ENCODE measurements around the gene RHBDD3.
A peak's percentile ranks its signal among the peaks of the same experiment; 100 is the strongest.
"Not testable (repeated sequence)": the region's sequence is repeated elsewhere in the genome, so short reads cannot be mapped to it uniquely, and the experiment has no call there.

Gene RHBDD3

DNA sequence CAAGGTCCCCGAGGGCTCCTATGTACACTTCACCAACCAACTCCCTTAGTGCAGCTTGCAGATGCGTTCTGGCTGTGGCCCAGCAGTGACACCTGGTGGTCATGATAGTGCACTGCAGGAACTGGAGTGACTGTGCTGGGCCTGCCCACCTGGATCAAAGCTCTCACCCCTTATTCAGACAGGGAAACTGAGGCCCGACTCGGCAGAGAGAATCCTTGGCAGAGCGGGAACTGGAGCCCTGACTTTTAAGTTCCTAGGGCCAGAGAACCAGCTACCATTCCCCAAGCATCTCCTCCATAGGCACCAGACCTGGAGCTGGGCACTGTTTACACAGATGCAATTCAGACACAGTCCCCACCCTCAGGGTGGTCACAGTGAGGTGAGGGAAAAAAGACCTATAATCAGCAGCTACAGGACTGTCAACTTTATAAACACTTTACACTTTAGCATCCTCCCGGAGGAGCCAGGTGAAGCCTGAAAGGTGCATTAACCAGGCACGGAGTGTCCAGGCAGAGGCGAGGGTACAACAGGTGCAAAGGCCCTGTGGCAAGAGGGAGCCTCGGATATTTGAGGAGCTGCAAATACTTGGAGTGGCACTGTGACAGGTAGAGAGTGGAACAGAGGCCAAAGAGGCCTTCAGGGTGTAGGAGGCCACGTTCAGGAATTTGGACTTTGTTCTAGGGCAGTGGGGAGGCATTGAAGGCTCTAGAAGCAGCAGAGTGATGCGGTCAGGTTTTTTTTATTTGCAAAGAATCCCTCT is 22.0 kb downstream of the RHBDD3 start:
- DNase-seq = peak; percentile 49

DNA sequence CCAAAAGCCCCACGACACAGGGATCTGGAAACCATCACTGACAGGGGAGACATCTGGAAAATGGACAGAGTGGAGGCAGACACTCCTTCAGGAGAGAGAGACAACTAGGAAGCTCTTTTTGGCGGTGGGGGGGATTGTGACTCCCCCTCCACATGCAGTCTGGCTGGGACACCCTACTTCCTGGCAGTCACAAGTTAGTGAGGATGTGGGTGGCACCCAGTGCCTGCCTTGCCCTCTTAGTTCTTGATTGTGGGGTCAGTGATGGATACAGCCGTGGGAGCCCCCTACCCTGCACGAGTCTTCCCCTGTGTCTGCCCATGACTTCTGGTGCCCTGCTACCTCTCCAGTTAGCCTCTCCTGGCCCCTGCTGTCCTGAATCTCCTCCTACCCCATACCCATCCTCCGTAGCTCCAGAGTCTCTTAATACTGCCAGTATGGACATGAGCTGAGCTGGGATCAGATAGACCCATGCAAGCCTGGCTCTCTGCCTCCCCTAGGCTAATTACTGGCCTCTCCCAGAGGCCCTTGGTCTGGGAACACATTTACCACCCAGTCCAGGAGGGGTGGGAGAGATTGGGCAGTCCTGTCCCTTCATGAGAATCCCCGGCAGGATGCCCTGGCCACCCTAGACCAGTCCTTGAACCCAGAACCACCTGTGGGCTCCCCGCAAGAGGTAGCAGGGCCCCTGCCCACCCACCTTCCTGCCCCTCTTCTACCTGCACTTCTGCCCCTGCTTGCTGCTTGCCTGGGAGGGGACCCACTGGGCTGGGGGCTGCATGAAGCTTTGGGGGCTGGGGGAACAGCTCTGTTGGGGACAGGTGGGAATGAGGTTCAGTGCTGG is 22.8 kb downstream of the RHBDD3 start:
- no peak for DNase-seq

DNA sequence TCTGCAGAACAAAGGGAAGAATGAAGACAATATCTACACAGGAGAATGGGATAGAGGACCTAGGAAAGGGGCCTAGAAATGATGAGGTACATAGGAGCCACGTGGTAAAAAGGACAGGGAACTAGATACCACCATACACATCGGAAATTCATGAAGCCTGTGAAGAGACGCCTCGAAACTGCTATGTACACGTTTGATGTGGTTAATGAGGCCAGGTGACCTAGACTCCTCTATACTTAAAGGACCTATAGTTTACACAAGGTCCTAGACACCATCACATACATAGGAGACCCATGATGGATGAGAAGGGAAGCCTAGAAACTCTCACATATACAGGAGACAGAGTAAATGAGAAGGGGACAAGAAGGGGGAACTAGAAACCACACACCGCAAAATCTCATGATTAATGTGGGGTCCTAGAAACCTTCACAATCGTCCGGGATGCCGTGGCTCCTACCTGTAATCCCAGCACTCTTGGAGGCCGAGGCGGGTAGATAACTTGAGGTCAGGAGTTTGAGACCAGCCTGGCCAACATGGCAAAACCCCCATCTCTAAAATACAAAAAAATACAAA is 23.8 kb downstream of the RHBDD3 start:
- no peak for DNase-seq

DNA sequence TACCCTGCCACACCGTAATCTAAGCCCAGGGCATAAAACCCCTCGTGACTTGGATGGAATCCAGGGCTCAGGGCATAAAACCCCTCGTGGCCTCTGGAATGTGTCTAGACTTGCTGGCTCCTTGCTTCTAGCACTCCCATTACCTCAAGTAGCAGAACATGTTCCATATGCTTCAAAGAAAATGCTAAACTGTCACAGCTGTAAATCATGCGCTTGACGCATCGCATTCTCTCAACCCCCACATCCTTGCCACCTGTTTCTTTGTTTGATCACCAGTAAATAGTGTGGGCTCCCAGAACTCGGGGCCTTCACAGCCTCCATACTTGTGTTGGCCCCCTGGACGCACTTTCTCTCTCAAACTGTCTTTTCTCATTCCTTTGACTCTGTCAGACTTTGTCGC is 27.3 kb downstream of the RHBDD3 start:
- DNase-seq = not testable (repeated sequence)

DNA sequence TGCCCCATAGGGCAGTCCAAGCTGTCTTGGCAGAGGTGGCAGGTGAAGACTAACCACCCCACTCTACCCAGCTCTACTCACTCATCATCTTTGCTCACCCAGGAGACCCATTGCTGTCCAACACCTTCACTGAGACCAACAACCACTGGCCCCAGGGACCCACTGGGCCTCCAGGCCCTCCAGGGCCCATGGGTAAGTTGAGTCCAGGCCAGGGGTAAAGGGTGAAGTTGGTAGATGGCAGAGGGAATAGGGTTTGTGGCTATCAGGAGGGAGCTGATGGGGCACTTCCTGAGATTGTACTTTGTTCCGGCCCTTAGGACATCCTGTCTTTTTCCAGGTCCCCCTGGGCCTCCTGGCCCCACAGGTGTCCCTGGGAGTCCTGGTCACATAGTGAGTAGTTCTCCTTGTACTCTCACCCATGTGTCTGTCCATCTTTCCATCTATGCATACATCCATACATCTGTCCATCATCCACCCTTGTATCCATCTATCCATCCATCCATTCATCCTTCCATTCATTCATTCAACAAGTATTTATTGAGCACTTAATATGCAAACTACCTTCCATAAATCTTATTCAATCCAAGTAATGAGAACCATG is 34.4 kb downstream of the RHBDD3 start:
- no peak for DNase-seq

DNA sequence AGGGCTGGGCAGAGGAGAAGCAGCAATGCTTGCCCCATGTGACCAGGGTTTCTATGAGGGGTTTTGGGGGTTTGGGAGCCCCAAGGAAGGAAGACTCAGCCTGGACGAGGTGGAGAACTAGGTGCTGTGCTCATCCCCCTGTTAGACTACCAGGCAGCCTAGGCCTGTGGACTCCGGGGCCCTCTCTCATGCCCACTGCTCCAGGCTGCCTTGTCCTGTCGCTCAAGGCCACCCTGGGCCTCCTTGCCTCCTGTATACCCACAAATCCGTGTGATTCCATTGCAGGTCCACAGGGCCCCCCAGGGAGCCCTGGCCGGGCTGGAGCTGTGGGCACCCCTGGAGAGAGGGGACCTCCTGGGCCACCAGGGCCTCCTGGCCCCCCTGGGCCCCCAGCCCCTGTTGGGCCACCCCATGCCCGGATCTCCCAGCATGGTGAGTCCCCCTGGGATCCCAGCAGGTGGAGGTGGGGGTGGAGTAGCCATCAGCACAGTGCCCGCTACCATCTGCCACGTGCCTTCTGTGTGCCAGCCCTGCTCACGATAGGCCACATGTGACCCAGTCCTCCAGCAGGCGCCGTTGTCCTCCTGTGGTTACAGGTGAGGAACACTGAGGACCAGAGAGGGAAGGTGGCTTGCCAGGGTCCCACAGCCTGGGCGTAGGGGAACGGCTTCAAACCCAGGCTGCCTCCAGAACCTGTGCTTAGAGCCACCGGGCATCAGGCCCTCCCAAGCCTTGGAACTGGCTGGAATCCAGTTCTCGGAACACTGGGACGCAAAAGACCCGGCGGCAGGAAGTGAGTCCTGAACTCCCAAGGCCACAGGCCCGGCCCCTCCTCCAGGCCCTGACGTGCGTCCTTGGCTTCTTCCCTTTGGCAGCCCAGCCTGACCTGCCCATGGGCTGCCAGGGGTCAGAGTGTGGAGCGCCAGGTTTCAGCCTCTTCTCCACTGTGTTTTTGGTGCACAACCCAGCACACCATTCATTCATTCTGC is 35.5 kb downstream of the RHBDD3 start:
- DNase-seq = no peak

DNA sequence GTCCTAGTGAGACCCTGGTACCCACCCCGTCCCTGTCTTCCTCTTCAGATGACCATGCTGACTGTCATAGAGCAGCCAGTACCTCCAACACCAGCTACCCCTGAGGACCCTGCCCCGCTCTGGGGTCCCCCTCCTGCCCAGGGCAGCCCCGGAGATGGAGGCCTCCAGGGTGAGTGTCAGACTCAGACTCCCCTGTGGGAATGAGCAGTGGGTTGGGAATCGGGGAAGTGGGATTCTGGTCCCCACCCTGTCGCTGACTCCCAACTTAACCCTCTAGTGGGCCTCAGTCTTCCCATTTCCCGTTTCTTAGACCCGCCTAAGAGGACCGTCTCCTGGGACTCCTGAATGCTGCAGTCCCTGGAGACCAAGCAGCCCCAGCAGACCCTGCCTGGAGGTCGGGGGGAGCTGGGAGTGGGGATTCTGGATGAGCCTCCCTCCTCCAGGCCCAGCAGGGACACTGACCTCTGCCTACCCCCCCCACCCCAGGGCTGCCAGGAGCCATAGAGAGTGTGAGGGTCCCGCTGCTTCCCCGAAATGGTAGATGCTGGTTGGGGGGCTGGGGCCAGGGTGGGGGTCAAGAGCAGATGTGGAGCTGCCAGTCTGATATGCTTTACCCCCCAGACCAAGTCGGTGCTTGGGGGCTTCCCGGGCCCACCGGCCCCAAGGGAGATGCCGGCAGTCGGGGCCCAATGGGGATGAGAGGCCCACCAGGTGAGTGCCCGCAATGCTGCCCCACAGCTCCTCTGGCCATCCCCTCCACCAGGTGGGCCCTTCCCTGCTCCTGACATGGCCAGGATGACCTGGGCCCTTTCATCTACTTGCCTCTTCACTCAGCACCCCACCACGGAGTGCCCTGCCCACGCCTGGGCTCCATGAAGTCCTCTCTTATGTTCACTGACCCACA is 36.6 kb downstream of the RHBDD3 start:
- no peak for DNase-seq

DNA sequence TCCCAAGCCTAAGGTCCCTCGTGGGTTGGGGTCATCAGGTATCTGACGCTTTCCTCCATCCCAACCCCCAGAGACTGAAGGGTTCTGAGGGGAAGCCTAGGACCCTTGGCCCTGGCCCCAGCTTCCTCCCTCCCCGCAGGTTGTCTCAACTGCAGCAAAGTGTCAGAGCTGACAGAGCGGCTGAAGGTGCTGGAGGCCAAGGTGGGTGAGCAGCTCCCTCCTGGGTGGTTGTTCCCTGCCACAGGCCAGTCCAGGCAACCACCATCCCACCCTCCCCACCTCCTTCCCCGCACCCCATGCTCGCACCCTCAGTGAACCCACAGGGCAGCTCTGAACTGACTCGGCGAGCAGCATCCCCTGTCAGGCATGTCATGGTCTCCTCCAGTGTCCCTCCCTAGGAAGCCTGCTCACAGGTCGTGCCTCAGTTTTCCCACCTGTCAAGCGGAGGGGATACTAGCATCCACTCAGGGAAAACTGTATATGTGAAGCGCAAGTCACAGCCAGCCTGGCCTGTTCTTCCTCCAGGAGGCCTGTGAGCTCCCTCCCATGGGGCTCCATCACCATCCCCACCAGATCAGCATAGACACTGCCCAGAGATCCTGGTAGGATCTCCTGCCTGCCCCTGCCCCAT is 41.3 kb downstream of the RHBDD3 start:
- DNase-seq = no peak

DNA sequence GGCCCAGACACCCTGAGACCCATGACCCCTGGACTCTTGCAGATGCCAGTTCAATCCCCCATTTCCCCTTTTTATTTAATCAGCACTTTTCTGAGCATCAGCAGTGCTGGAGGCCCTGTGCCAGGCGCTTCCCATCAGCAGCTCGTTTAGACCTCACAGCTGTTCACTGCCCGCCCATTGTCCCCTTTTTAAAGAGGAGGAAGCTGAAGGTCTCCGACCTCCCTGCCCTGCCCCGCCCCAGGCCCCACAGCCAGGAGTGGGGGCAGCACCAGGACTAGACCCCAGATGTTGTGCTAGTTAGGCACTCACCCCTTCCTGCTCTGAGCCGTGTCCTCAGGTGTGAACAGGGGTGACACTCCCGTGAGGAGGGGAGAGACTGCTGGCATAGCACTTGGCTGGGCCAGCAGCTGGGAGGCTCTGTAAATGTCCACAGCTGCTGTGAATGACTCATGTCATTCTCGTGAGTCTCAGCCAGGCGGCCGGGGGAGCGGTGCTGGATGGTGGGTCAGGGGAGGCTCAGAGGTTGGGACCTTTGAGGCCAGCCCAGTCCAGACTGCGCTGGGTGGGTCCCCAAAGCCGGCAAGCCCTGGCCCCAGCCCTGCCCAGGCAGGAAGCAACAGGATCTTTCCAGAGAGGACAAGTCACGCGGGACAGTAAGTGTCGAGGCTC is 42.2 kb downstream of the RHBDD3 start:
- no peak for DNase-seq

DNA sequence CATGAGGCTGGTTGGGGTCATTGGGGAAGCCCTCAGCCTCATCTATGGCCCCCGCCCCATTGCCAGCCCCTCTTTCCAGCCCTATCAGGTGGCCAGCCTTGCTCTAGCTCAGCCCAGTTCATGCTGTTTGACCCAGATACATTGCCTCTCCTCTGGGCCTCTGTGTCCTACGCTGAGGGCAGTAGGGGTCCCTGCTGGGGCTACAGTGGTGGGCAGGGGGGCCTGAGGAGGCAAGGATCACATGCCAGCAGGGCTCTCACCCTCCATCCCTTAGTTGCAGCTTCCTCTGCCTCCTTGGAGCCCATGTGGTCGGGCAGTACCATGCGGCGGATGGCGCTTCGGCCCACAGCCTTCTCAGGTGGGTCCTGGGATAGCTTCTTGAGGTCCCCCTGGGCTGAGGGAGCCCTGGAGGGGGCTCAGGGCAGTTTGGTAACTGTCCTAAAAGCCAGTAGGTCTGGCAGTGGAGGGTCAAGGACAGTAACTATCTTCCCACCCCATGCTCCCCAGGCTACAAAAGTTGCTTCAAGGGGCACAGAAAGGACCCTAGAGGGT is 42.8 kb downstream of the RHBDD3 start:
- DNase-seq = no peak

DNA sequence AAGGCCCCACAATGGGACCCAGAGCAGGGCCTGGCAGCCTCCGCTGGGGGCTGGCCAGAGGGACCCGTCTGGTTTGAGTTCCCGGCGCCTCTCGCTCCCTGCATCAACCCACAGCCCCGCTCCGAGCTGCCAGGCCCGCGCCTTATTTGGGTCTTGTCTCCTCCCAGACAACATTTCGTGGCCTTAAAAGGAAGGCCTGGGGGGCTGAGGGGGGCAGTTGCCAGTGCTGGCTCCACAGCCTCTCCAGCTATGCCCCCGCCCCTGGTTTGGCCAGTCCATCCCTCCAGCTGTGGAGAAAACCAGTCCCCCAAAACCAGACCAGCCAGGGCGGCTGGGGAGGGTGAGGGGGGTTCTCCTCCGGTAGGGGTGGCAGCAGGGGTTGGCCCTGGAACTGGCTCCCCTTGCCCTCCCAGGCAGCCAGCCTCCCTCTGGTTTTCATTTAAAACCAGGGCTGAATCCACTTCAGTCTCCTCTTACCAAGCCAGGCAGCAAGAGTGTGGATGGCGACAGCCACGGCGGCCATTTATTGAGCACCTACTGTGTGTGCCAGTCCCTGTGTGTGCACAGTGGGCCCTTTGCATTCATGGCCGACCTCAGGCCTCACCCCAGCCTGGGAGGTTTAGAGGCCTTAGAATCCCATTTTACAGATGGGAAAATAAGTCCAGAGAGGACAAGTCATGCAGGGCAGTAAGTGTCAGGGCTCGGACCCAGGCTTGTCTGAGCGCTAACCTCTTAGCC is 43.5 kb downstream of the RHBDD3 start:
- no peak for DNase-seq

DNA sequence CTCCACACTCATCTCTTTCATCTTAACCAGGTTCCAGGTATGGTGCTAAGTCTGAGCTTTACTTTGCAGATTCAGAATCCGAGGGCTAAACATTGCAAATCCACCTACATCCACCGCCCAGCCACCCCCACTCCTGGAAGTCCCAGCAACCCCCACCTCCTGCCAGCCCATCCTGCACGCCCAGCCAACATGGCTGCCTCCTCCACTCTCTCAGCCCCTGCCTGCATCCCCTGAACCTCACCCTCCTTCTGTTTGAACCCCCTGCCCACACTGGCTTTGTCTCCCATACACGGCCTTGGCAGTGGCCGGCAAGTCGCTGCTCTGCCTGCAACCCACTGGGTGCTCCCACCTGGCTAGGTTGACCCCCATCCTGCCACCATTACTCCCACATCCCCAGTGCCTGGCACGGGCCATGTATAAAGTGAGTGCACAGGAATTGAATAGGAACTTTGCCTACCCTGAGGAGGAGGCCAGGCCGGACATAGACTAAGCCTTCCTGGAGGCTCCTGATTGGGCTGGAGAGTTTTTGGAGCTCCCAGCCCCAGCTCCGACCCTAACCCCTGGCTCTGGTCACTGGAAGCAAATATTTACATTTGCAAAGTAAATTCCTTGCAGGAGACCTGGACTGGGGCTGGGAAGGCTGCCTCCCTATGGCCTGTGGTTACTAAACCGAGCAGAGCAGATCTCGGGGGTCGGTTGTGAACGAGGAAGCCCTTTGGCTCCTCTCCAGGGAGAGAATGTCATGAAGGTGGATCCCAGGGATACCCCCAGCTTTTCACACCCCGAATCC is 47.7 kb downstream of the RHBDD3 start:
- DNase-seq = no peak

DNA sequence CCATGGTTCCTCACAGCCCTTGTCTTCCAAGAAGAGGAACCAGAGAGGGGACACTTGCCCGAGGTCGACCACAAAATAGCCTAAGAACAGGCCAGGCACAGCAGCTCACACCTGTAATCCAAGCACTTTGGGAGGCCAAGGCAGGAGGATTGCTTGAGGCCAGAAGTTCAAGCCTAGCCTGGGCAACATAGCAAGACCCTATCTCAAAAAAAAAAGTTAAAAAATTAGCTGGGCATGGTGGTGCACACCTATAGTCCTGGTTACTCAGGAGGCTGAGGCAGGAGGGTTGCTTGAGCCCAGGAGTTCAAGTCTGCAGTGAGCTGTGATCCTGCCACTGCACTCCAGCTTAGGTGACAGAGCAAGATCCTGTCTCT is 48.4 kb downstream of the RHBDD3 start:
- not testable (repeated sequence) for DNase-seq

DNA sequence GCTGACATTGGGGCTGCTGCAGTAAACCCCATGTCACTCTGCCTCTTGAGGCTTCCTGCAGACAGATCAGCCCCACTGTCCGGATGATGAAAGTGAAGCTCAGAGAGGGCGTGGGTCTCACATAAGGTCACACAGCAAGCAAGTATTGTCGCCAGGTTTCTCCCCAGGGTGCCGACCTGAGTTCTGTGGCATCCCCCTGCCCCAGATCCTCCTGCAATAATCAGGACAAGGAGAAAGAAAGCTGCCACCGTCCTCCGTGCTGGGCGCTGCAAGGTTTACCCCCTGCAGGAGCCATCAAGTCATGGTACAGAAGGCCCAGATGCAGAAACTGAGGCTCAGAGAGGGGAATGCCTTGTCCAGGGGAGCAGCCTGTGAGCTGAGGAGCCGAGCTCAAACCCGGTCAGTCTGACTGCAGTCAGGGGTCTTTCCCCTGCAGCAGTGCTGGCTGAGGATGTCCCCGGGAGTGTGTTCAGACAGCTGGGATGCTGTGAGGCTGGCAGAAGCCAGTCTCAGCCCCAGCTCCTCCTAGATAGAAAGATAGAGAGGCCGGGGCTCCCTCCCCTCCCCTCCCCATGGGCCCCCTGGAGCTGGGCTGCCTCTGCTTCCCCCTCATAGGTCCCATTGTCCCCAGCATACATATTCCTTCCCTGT is 48.9 kb downstream of the RHBDD3 start:
- no peak for DNase-seq

DNA sequence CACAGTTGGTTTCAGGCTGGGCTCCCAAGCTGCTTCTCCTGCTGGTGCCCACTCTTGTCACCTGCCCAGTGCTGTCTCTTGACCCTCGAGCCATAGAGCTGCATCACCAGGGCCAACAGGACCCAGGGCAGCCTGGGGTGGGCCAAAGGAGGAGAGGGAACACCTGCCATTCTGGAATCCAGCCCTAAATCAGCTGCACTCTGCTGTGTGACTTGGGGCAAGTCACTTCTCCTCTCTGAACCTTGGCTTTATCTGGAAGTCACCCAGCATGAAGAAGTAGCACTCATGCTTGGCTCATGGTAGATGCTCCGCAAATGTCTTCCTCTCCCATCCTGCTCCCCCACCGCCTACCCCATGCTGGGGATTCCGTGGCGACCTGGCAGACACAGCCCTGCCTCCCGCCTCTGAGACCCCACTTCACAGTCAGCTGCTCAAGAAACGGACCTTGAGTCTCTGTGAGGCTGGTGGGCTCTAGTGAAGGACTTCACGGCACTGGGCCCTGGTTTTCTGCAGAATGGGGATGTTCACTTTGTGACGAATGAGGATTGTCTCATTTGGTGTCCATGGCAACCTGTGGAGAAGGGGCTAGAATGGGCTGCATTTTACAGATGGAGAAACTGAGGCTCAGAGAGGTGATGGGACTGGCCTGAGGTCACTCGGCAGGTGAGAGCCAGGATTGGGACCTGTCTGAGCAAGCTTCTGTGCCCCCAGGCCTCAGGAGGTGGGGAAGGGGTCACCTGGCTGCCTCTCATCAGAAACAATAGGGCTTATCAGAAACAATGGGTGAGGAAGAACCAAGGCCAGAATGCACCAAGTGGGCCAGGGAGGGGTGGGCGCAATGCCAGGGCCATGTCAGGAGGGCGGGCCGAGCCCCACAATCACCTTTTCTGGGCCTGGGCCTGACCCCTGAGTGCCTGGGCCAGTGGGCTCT is 49.7 kb downstream of the RHBDD3 start:
- no peak for DNase-seq

All from effector CD4-positive, alpha-beta T cell (primary cell).